GM23248 (cell line): ENCODE measurements around the gene CAMK1D. TPM values are rescaled to one million over a fixed set of nuclear protein-coding genes. Genes with fewer than 3 reads are reported as not detected.

ENCODE experiments used
- DNase-seq: peaks from one replicate; pipeline ENCODE4 v3.0.0-alpha.2; 2015
- H2AFZ ChIP-seq: fragments of 200-600 bp; sonication (generic); 2 replicates; pipeline ENCODE4 v1.6.1; 2016; ENCODE audit warnings: antibody characterized with exemption
- H3F3A ChIP-seq: fragments of 200-600 bp; sonication (generic); 2 replicates; pipeline ENCODE4 v1.6.1; 2016; ENCODE audit warnings: mild to moderate bottlenecking, antibody characterized with exemption, mixed run types; ENCODE audit not compliant: insufficient read depth
- H3K27ac ChIP-seq: fragments of 200-600 bp; sonication (generic); 2 replicates; pipeline ENCODE4 v1.5.1; 2016; ENCODE audit warnings: mild to moderate bottlenecking
- H3K27me3 ChIP-seq: fragments of 200-600 bp; sonication (generic); replicated peaks from 2 replicates; pipeline ENCODE4 v1.6.1; 2016; ENCODE audit warnings: mild to moderate bottlenecking; ENCODE audit not compliant: insufficient read depth
- H3K36me3 ChIP-seq: fragments of 200-600 bp; sonication (generic); 2 replicates; pipeline ENCODE4 v1.6.1; 2016; ENCODE audit warnings: low read depth, mild to moderate bottlenecking
- H3K4me1 ChIP-seq: fragments of 200-600 bp; sonication (generic); 2 replicates; pipeline ENCODE4 v1.6.1; 2016; ENCODE audit warnings: mild to moderate bottlenecking; ENCODE audit not compliant: insufficient read depth
- H3K4me2 ChIP-seq: fragments of 200-600 bp; sonication (generic); one replicate; pipeline ENCODE4 v1.6.1; 2016; ENCODE audit warnings: mild to moderate bottlenecking; ENCODE audit not compliant: unreplicated experiment
- H3K4me3 ChIP-seq: fragments of 200-600 bp; sonication (generic); 2 replicates; pipeline ENCODE4 v1.5.1; 2016; ENCODE audit warnings: mild to moderate bottlenecking
- H3K79me2 ChIP-seq: fragments of 200-600 bp; sonication (generic); 2 replicates; pipeline ENCODE4 v1.6.1; 2016; ENCODE audit warnings: mild to moderate bottlenecking; ENCODE audit not compliant: insufficient read depth
- H3K9ac ChIP-seq: fragments of 200-600 bp; sonication (generic); 2 replicates; pipeline ENCODE4 v1.6.1; 2016; ENCODE audit warnings: mild to moderate bottlenecking
- H3K9me2 ChIP-seq: fragments of 200-600 bp; sonication (generic); 2 replicates; pipeline ENCODE4 v1.6.1; 2016; ENCODE audit warnings: mixed run types, mild to moderate bottlenecking, moderate library complexity; ENCODE audit not compliant: insufficient read depth
- H3K9me3 ChIP-seq: fragments of 200-600 bp; sonication (generic); one replicate; pipeline ENCODE4 v1.6.1; 2017; ENCODE audit warnings: low read depth
- H4K20me1 ChIP-seq: fragments of 200-600 bp; sonication (generic); 2 replicates; pipeline ENCODE4 v1.6.0; 2016; ENCODE audit not compliant: insufficient read depth
- EZH2 ChIP-seq: fragments of 200-600 bp; sonication (generic); IDR thresholded peaks from 2 replicates; pipeline ENCODE4 v1.6.1; 2018; ENCODE audit warnings: antibody characterized with exemption, mild to moderate bottlenecking; ENCODE audit not compliant: insufficient read depth, poor library complexity, severe bottlenecking
- EZH2phosphoT487 ChIP-seq: fragments of 200-600 bp; sonication (generic); IDR thresholded peaks from 2 replicates; pipeline ENCODE4 v1.6.1; 2018; ENCODE audit warnings: antibody characterized with exemption, moderate library complexity, mild to moderate bottlenecking, low read depth; ENCODE audit not compliant: insufficient read depth
- WGBS, 2 experiments: methylation state at CpG; one replicate each; pipeline ENCODE4 v1.1.6; 2015 to 2017; ENCODE audit warnings: low lambda C conversion rate in 2 of 2, low coverage in 1 of 2; ENCODE audit errors: missing lambda C conversion rate in 2 of 2; 5-methylcytosine and 5-hydroxymethylcytosine counted together
- in situ Hi-C: fragments of 300-500 bp; cut with MboI; formaldehyde crosslinking; loops from 2 replicates; pipeline ENCODE4 v1.15.0; 2020
- polyA plus RNA-seq: library from polyadenylated mRNA; unstranded; fragments of >200 nt; fragmentation: Nextera tagmentation; extraction: Ambion mirVana; gene quantifications from 2 replicates; pipeline ENCODE4 v1.2.1, GENCODE V29; 2016
- total RNA-seq: library from RNA; depleted of rRNA; stranded (reverse); fragments of >200 nt; shearing (Covaris generic); gene quantifications from 2 replicates; pipeline ENCODE4 v1.2.3, GENCODE V29; 2014

CAMK1D gene
- total and polyA plus RNA-seq, 2 experiments from 2014 or later: 0.22 to 0.55 TPM

- Histone ChIP-seq H3K9me3 (no peaks in the 10 kb centered on the region), H3K9ac (no peak overlapping the region), H3K27me3 (peaks cover 16% of the 10 kb centered on the region), H3K79me2 (no peaks in the 10 kb centered on the region), H3K27ac (no peak overlapping the region), H3K4me1 (no peaks in the 10 kb centered on the region), H3F3A (no peaks in the 10 kb centered on the region), H4K20me1 (no peaks in the 10 kb centered on the region), H3K36me3 (no peaks in the 10 kb centered on the region), H2AFZ (no peak overlapping the region), H3K4me2 (no peak overlapping the region), H3K4me3 (no peak overlapping the region), H3K9me2 (no peaks in the 10 kb centered on the region)
- WGBS, 2 experiments: 25 to 35% methylated on average over 4 of the region's 4 CpGs
- in situ Hi-C loops: no loop called here
- TF ChIP-seq EZH2phosphoT487: no peak
- TF ChIP-seq EZH2: no peak
- peak; percentile 2 for DNase-seq
Observed at GRCh38 chr10:12455766-12456165, 106.4 kb downstream of the CAMK1D start.

- Histone ChIP-seq H3K4me1 (no peaks in the 10 kb centered on the region), H3K79me2 (no peaks in the 10 kb centered on the region), H2AFZ (no peak overlapping the region), H4K20me1 (no peaks in the 10 kb centered on the region), H3K4me3 (no peak overlapping the region), H3K9me2 (no peaks in the 10 kb centered on the region), H3K27ac (no peak overlapping the region), H3K4me2 (no peak overlapping the region), H3K9me3 (no peaks in the 10 kb centered on the region), H3F3A (no peaks in the 10 kb centered on the region), H3K9ac (no peak overlapping the region), H3K36me3 (no peaks in the 10 kb centered on the region), H3K27me3 (peaks cover 6% of the 10 kb centered on the region)
- DNase-seq: no peak
- TF ChIP-seq EZH2phosphoT487 (no peak), EZH2 (no peak)
- in situ Hi-C loops: no loop called here
- 13 to 14% methylated on average over 4 of the region's 4 CpGs for WGBS, 2 experiments
Observed at GRCh38 chr10:12459340-12459739, 110.0 kb downstream of the CAMK1D start.

GRCh38 chr10:12459762-12460161 lies 110.4 kb downstream of the CAMK1D start:
- WGBS, 2 experiments: 14 to 15% methylated on average over 6 of the region's 6 CpGs
- Histone ChIP-seq H3K27ac (no peak overlapping the region), H3K9me2 (no peaks in the 10 kb centered on the region), H3K4me2 (no peak overlapping the region), H3K4me1 (no peaks in the 10 kb centered on the region), H3K9me3 (no peaks in the 10 kb centered on the region), H2AFZ (no peak overlapping the region), H3K36me3 (no peaks in the 10 kb centered on the region), H3K9ac (no peak overlapping the region), H4K20me1 (no peaks in the 10 kb centered on the region), H3F3A (no peaks in the 10 kb centered on the region), H3K4me3 (no peak overlapping the region), H3K27me3 (peaks cover 6% of the 10 kb centered on the region), H3K79me2 (no peaks in the 10 kb centered on the region)
- TF ChIP-seq EZH2phosphoT487: no peak
- in situ Hi-C loops: no loop called here
- peak; percentile 2 for DNase-seq

GRCh38 chr10:12463459-12463838 lies 114.1 kb downstream of the CAMK1D start:
- Histone ChIP-seq H3K27ac (no peak overlapping the region), H3K36me3 (no peaks in the 10 kb centered on the region), H3K4me2 (no peak overlapping the region), H3K27me3 (no peaks in the 10 kb centered on the region; the same call in none of the 2 replicates), H4K20me1 (no peaks in the 10 kb centered on the region), H3F3A (no peaks in the 10 kb centered on the region), H3K9me3 (no peaks in the 10 kb centered on the region), H3K9ac (no peak overlapping the region), H3K9me2 (no peaks in the 10 kb centered on the region), H3K4me1 (no peaks in the 10 kb centered on the region), H2AFZ (no peak overlapping the region), H3K4me3 (no peak overlapping the region), H3K79me2 (no peaks in the 10 kb centered on the region)
- no peak for TF ChIP-seq EZH2
- TF ChIP-seq EZH2phosphoT487: no peak
- in situ Hi-C loops: no loop called here
- no peak for DNase-seq
- WGBS, 2 experiments: 83 to 88% methylated on average over 5 of the region's 5 CpGs

- no peak for DNase-seq
- Histone ChIP-seq H3K9me2 (no peaks in the 10 kb centered on the region), H3K27ac (no peak overlapping the region), H3K4me2 (no peak overlapping the region), H3F3A (no peaks in the 10 kb centered on the region), H4K20me1 (no peaks in the 10 kb centered on the region), H3K9me3 (no peaks in the 10 kb centered on the region), H3K4me1 (no peaks in the 10 kb centered on the region), H3K79me2 (no peaks in the 10 kb centered on the region), H3K36me3 (no peaks in the 10 kb centered on the region), H3K4me3 (no peak overlapping the region), H3K9ac (no peak overlapping the region), H3K27me3 (no peaks in the 10 kb centered on the region), H2AFZ (no peak overlapping the region)
- WGBS, 2 experiments: 71 to 74% methylated on average over 9 of the region's 9 CpGs
- no peak for TF ChIP-seq EZH2phosphoT487
- in situ Hi-C loops: no loop called here
Observed at GRCh38 chr10:12465385-12466136, 116.2 kb downstream of the CAMK1D start.
